ENCODE measurements around the gene PTH1R. TPM values are rescaled to one million over a fixed set of nuclear protein-coding genes. Genes with fewer than 3 reads are reported as not detected.

PTH1R gene
- polyA plus RNA-seq, 1 of the 3 experiments (the other 2 are of a cell fraction), result 0.07 TPM

DNA sequence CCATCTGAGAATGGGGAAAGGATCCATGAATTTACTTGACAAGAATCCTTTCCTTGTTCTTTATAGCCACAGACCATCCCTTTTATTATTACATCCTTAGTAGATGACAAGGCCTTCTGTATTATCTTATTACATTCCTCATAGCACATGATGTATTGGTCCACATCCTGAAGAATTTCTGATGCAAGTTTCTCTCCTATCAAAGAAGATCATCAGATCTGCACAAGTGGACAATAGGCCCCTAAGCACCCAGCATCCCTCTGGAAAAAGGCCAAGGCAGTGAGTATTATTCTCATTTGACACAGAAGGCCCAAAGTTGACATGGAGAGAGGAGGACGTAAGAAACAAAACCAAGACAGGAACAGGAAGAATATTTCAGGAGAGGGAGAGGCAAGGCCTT is 45.7 kb upstream of the PTH1R start:
- Histone ChIP-seq H3K79me2 (ENCODE audit: insufficient read depth) (no peaks in the 10 kb centered on the region), H3K9ac (no peak overlapping the region), H4K20me1 (ENCODE audit: insufficient read depth) (no peaks in the 10 kb centered on the region), H3K4me2 (no peak overlapping the region), H3K4me3 (ENCODE audit: low read depth in 2 of 2, low read length in 1 of 2) (no peak overlapping the region), H3K9me3 (no peaks in the 10 kb centered on the region), H3K27me3 (ENCODE audit: insufficient read depth) (no peaks in the 10 kb centered on the region), H3F3A (replicated peaks; ENCODE audit: insufficient read depth) (no peaks in the 10 kb centered on the region), H2AFZ (ENCODE audit: low read depth) (no peak overlapping the region), H3K9me2 (no peaks in the 10 kb centered on the region), H3K36me3 (replicated peaks in 1 of 2; ENCODE audit: control insufficient read depth in 1 of 2, insufficient read depth in 2 of 2, low read length in 1 of 2) (no peaks in the 10 kb centered on the region), H3K27ac (ENCODE audit: low read depth in 2 of 2, low read length in 1 of 2) (no peak overlapping the region), H3K4me1 (ENCODE audit: control insufficient read depth in 1 of 2, insufficient read depth in 2 of 2, low read depth in 1 of 2, low read length in 1 of 2) (no peaks in the 10 kb centered on the region; a peak in 1 of 4 replicates)
- WGBS (ENCODE audit: low lambda C conversion rate), result 17% methylated on average over 1 of the region's 1 CpG
- ChIA-PET POLR2A (no interaction called here), CTCF (no interaction called here)
- no peak for DNase-seq
- no peak for TF ChIP-seq TAF1 (IDR thresholded peaks at IDR 0.05; ENCODE audit: borderline replicate concordance, low read depth, low read length)
- no peak for TF ChIP-seq NFIC (IDR thresholded peaks at IDR 0.05; ENCODE audit: borderline replicate concordance)
- TF ChIP-seq REST (IDR thresholded peaks at IDR 0.05; ENCODE audit: low read depth, low read length), result no peak
- TF ChIP-seq RCOR1 (IDR thresholded peaks at IDR 0.05; ENCODE audit: low read length), result no peak

DNA sequence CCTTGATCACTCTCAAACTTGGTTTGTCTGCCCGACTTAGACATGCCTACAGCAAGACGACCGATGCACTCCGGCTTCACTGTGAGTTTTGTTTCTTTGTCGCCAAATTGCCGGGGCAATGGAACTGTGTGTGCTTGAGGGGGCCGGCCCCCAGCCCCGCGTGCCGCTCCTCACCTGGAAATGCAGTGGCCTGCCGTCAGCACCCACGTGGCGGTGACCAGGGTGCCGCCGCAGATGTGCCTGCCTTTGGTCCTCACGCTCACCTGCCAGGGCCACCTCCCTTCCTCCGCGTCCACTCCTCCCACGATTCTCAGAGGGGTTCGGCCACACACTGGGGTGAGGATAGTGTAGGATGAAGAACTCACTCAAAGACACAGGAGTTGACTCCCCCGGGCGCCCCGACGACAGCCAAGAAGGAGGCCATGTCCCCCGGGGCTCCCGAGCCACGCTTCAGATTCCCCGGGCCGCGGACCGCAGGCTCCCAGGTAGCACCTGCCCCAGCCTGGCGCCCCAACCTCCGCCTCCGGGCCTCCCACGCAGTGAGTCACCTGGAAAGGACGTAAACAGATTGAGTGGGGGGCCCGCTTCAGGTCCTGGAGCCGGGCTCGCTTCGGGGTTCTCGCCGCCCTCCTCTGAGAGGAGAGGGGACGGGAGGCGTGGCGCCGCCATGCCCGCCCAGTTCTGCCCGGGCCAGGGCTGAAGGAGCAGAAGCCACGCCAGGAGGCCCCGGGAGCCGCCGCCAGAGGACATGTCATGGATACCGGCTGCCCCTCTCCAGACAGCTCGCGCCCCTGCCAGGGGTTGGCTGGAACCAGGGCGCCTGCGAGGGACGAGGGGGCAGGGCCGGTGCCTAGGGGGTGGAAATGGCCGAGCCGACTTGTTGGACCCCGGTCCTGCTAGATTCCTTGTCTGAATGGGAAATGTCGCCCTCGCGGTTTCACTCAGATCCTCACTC is 43.9 kb upstream of the PTH1R start:
- H3K4me3 ChIP-seq (ENCODE audit: low read depth in 2 of 2, low read length in 1 of 2), result no peak overlapping the region
- H2AFZ ChIP-seq (ENCODE audit: low read depth), result no peak overlapping the region
- H3K79me2 ChIP-seq (ENCODE audit: insufficient read depth), result no peaks in the 10 kb centered on the region
- no peaks in the 10 kb centered on the region for H3F3A ChIP-seq (replicated peaks; ENCODE audit: insufficient read depth)
- no peak overlapping the region for H3K9ac ChIP-seq
- H3K9me3 ChIP-seq, result no peaks in the 10 kb centered on the region
- DNase-seq, result no peak
- no peaks in the 10 kb centered on the region for H3K9me2 ChIP-seq
- H3K27ac ChIP-seq (ENCODE audit: low read depth in 2 of 2, low read length in 1 of 2), result no peak overlapping the region
- 85% methylated on average over 37 of the region's 65 CpGs for WGBS (ENCODE audit: low lambda C conversion rate)
- H3K4me1 ChIP-seq (ENCODE audit: control insufficient read depth in 1 of 2, insufficient read depth in 2 of 2, low read depth in 1 of 2, low read length in 1 of 2), result no peaks in the 10 kb centered on the region; a peak in 1 of 4 replicates
- no peaks in the 10 kb centered on the region for H3K36me3 ChIP-seq (replicated peaks in 1 of 2; ENCODE audit: control insufficient read depth in 1 of 2, insufficient read depth in 2 of 2, low read length in 1 of 2)
- CTCF ChIA-PET, result no interaction called here
- POLR2A ChIA-PET, result interaction anchor here (1.0 kb wide), 1 partner anchor 13 kb away, joined by 3 read pairs; no protein-coding TSS in a partner anchor
- no peaks in the 10 kb centered on the region for H4K20me1 ChIP-seq (ENCODE audit: insufficient read depth)
- no peak overlapping the region for H3K4me2 ChIP-seq
- no peaks in the 10 kb centered on the region for H3K27me3 ChIP-seq (ENCODE audit: insufficient read depth)
- TF ChIP-seq GABPA (IDR thresholded peaks at IDR 0.05; ENCODE audit: low read depth) (no peak), RCOR1 (IDR thresholded peaks at IDR 0.05; ENCODE audit: low read length) (no peak), TAF1 (IDR thresholded peaks at IDR 0.05; ENCODE audit: borderline replicate concordance, low read depth, low read length) (no peak), SIN3A (IDR thresholded peaks at IDR 0.05; ENCODE audit: borderline replicate concordance, low read depth, low read length) (no peak), RFX5 (IDR thresholded peaks at IDR 0.05; ENCODE audit: low read length) (no peak), JUND (IDR thresholded peaks at IDR 0.05) (no peak), FOSL2 (IDR thresholded peaks at IDR 0.05; ENCODE audit: borderline replicate concordance, low read depth) (no peak), ZBTB33 (IDR thresholded peaks at IDR 0.05; ENCODE audit: borderline replicate concordance, low read depth) (no peak), SMC3 (IDR thresholded peaks at IDR 0.05; ENCODE audit: low read depth, low read length) (no peak), CHD2 (IDR thresholded peaks at IDR 0.05; ENCODE audit: low read length, partially characterized antibody) (no peak), YY1 (IDR thresholded peaks at IDR 0.05; ENCODE audit: low read depth) (no peak), FOXJ3 (CRISPR knock-in tag; IDR thresholded peaks at IDR 0.05) (no peak)
- TF ChIP-seq, protein P1, sequence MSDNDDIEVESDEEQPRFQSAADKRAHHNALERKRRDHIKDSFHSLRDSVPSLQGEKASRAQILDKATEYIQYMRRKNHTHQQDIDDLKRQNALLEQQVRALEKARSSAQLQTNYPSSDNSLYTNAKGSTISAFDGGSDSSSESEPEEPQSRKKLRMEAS (IDR thresholded peaks at IDR 0.05; ENCODE audit: low read depth), result no peak
- TF ChIP-seq, protein P2, sequence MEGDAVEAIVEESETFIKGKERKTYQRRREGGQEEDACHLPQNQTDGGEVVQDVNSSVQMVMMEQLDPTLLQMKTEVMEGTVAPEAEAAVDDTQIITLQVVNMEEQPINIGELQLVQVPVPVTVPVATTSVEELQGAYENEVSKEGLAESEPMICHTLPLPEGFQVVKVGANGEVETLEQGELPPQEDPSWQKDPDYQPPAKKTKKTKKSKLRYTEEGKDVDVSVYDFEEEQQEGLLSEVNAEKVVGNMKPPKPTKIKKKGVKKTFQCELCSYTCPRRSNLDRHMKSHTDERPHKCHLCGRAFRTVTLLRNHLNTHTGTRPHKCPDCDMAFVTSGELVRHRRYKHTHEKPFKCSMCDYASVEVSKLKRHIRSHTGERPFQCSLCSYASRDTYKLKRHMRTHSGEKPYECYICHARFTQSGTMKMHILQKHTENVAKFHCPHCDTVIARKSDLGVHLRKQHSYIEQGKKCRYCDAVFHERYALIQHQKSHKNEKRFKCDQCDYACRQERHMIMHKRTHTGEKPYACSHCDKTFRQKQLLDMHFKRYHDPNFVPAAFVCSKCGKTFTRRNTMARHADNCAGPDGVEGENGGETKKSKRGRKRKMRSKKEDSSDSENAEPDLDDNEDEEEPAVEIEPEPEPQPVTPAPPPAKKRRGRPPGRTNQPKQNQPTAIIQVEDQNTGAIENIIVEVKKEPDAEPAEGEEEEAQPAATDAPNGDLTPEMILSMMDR (IDR thresholded peaks at IDR 0.05), result no peak

Data from SK-N-SH (cell line).